ENCODE data around the gene WARS2.

DNA sequence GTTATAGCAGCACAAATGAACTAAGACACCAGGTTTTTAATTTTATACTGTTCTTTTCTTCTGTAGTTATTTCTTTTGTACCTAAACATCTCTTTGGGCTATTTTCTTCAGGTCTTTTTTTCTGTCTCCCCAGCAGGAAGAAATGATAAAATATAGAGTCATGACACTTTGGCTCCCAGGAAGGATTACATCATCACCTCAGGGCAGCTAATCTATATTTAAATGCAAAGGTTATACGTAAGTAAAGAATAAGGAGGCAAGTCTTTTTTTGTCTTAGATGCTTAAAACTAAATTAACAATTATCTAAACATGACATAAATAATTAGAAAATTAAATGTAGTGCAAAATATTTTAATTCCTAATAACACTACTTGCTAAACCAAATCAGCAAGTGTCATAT, 57.0 kb downstream of the WARS2 start:
- TF ChIP-seq SIN3A (IDR thresholded peaks at IDR 0.05; ENCODE audit: low read depth) = no peak
- no peak for TF ChIP-seq EZH2 (IDR thresholded peaks at IDR 0.05)
